Psoas muscle (tissue), 8 donors: ENCODE measurements around the gene SCRG1. TPM values are rescaled to one million over a fixed set of nuclear protein-coding genes. Genes with fewer than 3 reads are reported as not detected.

Experiments
- ATAC-seq, 4 donors: fragments of 200-7000 bp; cut with Tn5 transposase; one replicate each; pipeline ENCODE4 v1.9.1; 2020; ENCODE audit warnings: moderate library complexity in 3 of 4, mild to moderate bottlenecking in 2 of 4
- DNase-seq, 2 donors: peaks; one replicate each; pipeline ENCODE4 v3.0.0-alpha.2; 2020
- H3K27ac ChIP-seq: fragments of 200-600 bp; one replicate; pipeline ENCODE4 v1.8.0; 2022
- H3K27me3 ChIP-seq, 3 donors: fragments of 200-600 bp in 1 of 3; one replicate each; pipeline versions ENCODE4 v1.6.1 to v1.8.0; 2013 to 2022; ENCODE audit warnings: low read length in 2 of 3, mild to moderate bottlenecking in 2 of 3, moderate library complexity in 1 of 3; ENCODE audit not compliant: insufficient read depth in 3 of 3
- H3K36me3 ChIP-seq, 2 donors: fragments of 200-600 bp in 1 of 2; one replicate each; pipeline versions ENCODE4 v1.6.1 to v1.8.0; 2013 to 2022; ENCODE audit warnings: low read depth in 1 of 2, mild to moderate bottlenecking in 1 of 2, moderate library complexity in 1 of 2; ENCODE audit not compliant: insufficient read depth in 1 of 2
- H3K4me1 ChIP-seq: fragments of 200-600 bp; one replicate; pipeline ENCODE4 v1.8.0; 2022
- H3K4me3 ChIP-seq: fragments of 200-600 bp; one replicate; pipeline ENCODE4 v1.8.0; 2022; ENCODE audit warnings: mild to moderate bottlenecking
- H3K9me3 ChIP-seq: fragments of 200-600 bp; one replicate; pipeline ENCODE4 v1.8.0; 2022
- WGBS, 3 donors: extraction: QIAGEN DNeasy Blood & Tissue Kit; methylation state at CpG; one replicate each; pipeline versions ENCODE4 v1.1.6 to v1.1.7; 2013; 5-methylcytosine and 5-hydroxymethylcytosine counted together
- intact Hi-C, 2 donors: fragments of 100-400 bp; cut with DNase I; formaldehyde crosslinking; loops; one replicate each; pipeline versions ENCODE4 v1.11.0 to v1.14.2; 2022
- polyA plus RNA-seq, 3 donors: library from polyadenylated mRNA; stranded (reverse); fragments of 200-250 nt; gene quantifications; one replicate each; pipeline ENCODE4 v1.2.3, GENCODE V29; 2013
- total RNA-seq, 4 donors: library from RNA; stranded (reverse); fragmentation: NEBNext Ultra II Directional in 2 of 4; extraction: Animal tissue kit (Norgen Biotek cat#: 25700) in 2 of 4; gene quantifications; one replicate each; pipeline versions ENCODE4 v1.2.1 to v1.2.4, GENCODE V29; 2021 to 2023
- TF ChIP-seq, protein P1 (sequence below): fragments of 200-600 bp; IDR thresholded peaks from one replicate; pipeline ENCODE4 v1.8.0; 2022; ENCODE audit warnings: antibody characterized with exemption
- donor health status: healthy with polysubstance abuse.
- donor health status: DM: no; HTN: no; CAD: no; lungs with moderate emphysema.
- donor health status: Bipolar disorder and iron deficiency.
- donor health status: healthy.
- donor health status: DM: yes; HTN: yes; CAD: no.
- donor health status: DM: no; HTN: no; CAD: no.
- donor health status: DM: no; HTN: no; CAD: no.
- donor health status: DM: yes; HTN: yes; CAD: no.

Gene SCRG1
- total and polyA plus RNA-seq, 7 donors, result 0.01 to 0.19 (median 0.03) TPM; not detected in 4

DNA sequence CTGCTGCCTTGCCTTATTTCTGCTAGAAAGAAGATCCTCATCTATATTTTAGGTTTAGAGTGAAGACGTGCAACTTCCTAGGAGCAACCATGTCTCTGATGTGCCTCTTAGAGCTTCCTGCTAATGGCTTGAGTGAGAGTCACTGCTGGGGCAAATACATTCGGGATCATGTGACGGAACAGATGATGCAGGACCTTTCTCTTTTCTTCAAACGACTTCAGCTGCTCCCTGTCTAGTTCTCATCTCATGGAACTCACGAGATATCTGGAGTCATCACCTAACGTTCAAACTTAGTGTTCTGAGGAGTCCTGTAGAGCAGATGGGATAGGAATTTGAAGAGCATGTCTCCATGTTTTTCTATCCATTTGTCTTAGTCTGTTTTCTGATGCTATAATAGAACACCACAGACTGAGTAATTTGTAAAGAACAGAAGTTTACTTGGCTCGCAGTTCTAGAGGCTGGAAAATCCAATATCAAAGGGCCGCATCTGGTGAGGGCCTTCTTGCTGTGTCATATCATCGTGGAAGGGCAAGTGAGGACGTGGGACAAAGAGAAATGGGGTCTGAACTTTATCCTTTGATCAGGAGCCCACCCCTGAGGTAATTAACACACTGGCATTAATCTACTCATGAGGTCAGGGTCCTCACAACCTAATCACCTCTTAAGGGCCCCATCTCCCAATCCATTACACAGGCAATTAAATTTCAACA, 43.5 kb upstream of the SCRG1 start:
- no peaks in the 10 kb centered on the region for H3K36me3 ChIP-seq
- no peak overlapping the region for H3K27ac ChIP-seq
- DNase-seq (no peak), ATAC-seq (no peak)
- H3K9me3 ChIP-seq, result no peaks in the 10 kb centered on the region
- no peaks in the 10 kb centered on the region for H3K4me1 ChIP-seq
- TF ChIP-seq, protein P1, sequence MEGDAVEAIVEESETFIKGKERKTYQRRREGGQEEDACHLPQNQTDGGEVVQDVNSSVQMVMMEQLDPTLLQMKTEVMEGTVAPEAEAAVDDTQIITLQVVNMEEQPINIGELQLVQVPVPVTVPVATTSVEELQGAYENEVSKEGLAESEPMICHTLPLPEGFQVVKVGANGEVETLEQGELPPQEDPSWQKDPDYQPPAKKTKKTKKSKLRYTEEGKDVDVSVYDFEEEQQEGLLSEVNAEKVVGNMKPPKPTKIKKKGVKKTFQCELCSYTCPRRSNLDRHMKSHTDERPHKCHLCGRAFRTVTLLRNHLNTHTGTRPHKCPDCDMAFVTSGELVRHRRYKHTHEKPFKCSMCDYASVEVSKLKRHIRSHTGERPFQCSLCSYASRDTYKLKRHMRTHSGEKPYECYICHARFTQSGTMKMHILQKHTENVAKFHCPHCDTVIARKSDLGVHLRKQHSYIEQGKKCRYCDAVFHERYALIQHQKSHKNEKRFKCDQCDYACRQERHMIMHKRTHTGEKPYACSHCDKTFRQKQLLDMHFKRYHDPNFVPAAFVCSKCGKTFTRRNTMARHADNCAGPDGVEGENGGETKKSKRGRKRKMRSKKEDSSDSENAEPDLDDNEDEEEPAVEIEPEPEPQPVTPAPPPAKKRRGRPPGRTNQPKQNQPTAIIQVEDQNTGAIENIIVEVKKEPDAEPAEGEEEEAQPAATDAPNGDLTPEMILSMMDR, result no peak
- no peak overlapping the region for H3K4me3 ChIP-seq
- H3K27me3 ChIP-seq, result no peaks in the 10 kb centered on the region
- WGBS, 3 donors, result 70 to 81% (median 78%) methylated on average over 10 of the region's 10 CpGs
- intact Hi-C loops, result no loop called here

DNA sequence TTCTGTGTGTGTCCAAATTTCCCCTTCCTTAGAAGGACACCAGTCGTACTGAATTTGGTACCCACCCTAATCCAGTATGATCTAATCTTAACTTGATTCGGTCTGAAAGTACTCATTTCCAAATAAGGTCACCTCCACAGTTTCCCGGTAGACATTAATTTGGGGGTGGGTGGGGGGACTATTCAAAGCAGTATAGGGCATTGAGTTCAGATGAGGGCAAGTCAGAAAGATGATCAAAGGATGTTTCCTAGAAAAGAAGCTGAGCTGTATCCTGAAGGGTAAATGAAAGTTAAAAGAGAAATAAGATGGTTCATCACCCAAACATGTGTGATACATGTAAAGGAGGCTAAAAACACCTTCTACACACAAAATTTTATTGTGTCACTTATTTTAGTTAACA, 42.0 kb upstream of the SCRG1 start:
- Histone ChIP-seq H3K36me3 (no peaks in the 10 kb centered on the region), H3K27ac (no peak overlapping the region), H3K9me3 (no peaks in the 10 kb centered on the region), H3K4me1 (no peaks in the 10 kb centered on the region), H3K4me3 (no peak overlapping the region), H3K27me3 (no peaks in the 10 kb centered on the region)
- intact Hi-C loops, result no loop called here
- WGBS, 3 donors, result 67 to 76% (median 73%) methylated on average over 3 of the region's 3 CpGs
- no peak for ATAC-seq
- TF ChIP-seq, protein P1, result no peak
- DNase-seq, result no peak

DNA sequence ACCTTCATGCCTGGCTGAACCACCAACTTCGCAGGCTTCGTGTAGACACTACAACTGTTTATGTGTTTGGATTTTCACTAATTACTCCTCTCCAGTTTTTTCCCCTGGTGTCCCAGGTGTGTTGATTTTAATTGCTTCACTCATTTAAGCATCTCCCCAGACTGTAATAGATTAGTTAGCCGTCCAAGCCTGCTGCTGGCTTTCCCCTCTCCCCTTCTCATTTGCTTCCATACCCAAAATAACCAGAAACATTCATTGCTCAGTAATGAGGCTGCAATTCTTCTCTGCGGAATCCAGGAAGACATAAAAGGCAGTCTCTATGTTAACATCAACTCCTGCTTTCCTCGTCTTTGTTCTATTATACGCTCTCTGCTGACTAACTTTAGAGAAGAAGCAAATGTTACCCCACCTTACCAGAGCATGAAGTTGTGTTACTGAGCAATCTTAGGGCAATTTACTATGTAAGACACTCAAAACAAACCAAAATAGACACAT, 37.9 kb upstream of the SCRG1 start:
- TF ChIP-seq, protein P1, result no peak
- no peak for ATAC-seq
- Histone ChIP-seq H3K27me3 (no peaks in the 10 kb centered on the region), H3K4me3 (no peak overlapping the region), H3K36me3 (no peaks in the 10 kb centered on the region), H3K27ac (no peak overlapping the region), H3K9me3 (no peaks in the 10 kb centered on the region), H3K4me1 (no peaks in the 10 kb centered on the region)
- WGBS, 3 donors, result 83 to 89% (median 89%) methylated on average over 6 of the region's 6 CpGs
- intact Hi-C loops, result no loop called here
- DNase-seq, result no peak

DNA sequence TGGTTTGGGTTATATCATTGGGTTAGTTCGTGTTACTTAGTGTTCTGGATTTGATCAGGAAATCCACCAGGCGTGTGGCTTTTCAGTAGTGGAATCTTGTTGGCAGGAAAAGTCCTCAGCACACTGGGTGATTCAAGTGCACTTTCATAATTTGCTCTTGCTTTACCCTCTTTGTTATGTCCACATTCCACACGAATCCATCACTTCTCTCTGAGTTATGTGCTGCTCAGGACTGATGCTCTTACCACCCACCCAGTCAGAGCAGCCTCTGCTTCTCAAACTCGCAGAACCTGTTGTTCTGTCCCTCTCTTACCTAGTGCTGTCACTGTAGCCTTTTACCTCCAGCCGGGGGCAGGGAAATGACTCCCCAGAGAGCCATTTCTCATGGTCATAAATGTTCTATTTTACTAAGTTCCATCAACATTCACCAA, 37.2 kb upstream of the SCRG1 start:
- DNase-seq (no peak), ATAC-seq (no peak)
- no peaks in the 10 kb centered on the region for H3K4me1 ChIP-seq
- TF ChIP-seq, protein P1, result no peak
- no peak overlapping the region for H3K27ac ChIP-seq
- no peaks in the 10 kb centered on the region for H3K9me3 ChIP-seq
- no peaks in the 10 kb centered on the region for H3K36me3 ChIP-seq
- WGBS, 3 donors, result 36 to 54% (median 48%) methylated on average over 5 of the region's 5 CpGs
- H3K27me3 ChIP-seq, result no peaks in the 10 kb centered on the region
- H3K4me3 ChIP-seq, result no peak overlapping the region
- intact Hi-C loops, result no loop called here

DNA sequence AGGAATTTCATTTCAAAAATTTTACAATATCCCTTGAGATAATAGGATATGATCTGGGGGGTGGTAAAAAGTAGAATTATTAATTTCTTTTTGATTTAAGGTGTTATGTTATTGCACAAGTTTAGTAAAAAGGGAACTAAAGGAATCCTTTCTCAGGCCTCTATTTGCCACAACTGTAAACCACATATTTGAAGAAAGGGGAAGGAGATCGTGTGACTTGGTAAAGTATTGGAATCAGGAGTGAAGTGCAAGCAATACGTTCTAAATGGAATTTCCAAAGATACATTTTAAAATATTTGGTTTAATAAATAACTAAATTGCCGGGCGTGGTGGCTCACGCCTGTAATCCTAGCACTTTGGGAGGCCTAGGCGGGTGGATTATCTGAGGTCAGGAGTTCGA, 35.3 kb upstream of the SCRG1 start:
- H3K36me3 ChIP-seq, result no peaks in the 10 kb centered on the region
- H3K27me3 ChIP-seq, result no peaks in the 10 kb centered on the region
- TF ChIP-seq, protein P1, result no peak
- H3K27ac ChIP-seq, result no peak overlapping the region
- no peak overlapping the region for H3K4me3 ChIP-seq
- ATAC-seq, result no peak
- H3K4me1 ChIP-seq, result no peaks in the 10 kb centered on the region
- WGBS, 3 donors, result 91 to 95% (median 93%) methylated on average over 7 of the region's 7 CpGs
- intact Hi-C loops, result no loop called here
- H3K9me3 ChIP-seq, result no peaks in the 10 kb centered on the region
- no peak for DNase-seq
